SK-N-SH (cell line): ENCODE results near the gene TMEM214.

ENCODE experiments used
- EZH2phosphoT487 ChIP-seq: fragments of 200-600 bp; sonication (generic); IDR thresholded peaks from 2 replicates; pipeline ENCODE4 v1.6.1; 2017; ENCODE audit warnings: low read depth, mixed run types, mild to moderate bottlenecking, antibody characterized with exemption, moderate library complexity, borderline replicate concordance
- MEF2A ChIP-seq: IDR thresholded peaks from 2 replicates; pipeline ENCODE4 v1.4.0; 2012; ENCODE audit warnings: low read depth, borderline replicate concordance
- POLR2AphosphoS5 ChIP-seq: IDR thresholded peaks from 2 replicates; pipeline ENCODE4 v1.6.1; 2012; ENCODE audit warnings: low read depth, low read length
- TAF1 ChIP-seq: IDR thresholded peaks from 2 replicates; pipeline ENCODE4 v1.6.1; 2012; ENCODE audit warnings: low read depth, mild to moderate bottlenecking, low read length, moderate library complexity, borderline replicate concordance
- TEAD4 ChIP-seq: IDR thresholded peaks from 2 replicates; pipeline ENCODE4 v1.4.0; 2012; ENCODE audit warnings: mild to moderate bottlenecking, borderline replicate concordance; ENCODE audit not compliant: insufficient read depth
- TF ChIP-seq, protein P1 (sequence below): fragments of 200-600 bp; sonication (generic); IDR thresholded peaks from 2 replicates; pipeline ENCODE4 v1.6.1; 2017; ENCODE audit warnings: antibody characterized with exemption, mild to moderate bottlenecking, moderate library complexity

DNA sequence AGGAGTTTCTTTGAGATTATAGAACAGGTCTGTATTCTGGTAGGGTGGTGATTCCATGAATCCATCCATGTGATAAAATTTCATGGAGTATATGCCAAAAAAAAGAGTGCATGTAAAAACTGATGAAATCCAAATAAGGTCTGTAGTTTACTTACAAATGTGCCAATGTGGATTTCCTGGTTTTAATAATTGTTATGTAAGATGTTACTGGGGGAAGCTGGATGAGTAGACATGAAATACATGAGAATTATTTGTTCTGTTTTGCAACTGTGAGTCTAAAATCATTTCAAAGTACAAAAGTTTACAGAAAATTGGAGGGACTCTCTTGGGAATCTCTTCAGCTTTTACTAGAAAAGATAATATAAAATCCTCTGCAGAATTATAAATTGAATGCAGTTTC is 23.7 kb upstream of the TMEM214 start:
- TF ChIP-seq TEAD4 (no peak), TAF1 (no peak), POLR2AphosphoS5 (no peak), EZH2phosphoT487 (no peak), MEF2A (no peak)
- TF ChIP-seq, protein P1, sequence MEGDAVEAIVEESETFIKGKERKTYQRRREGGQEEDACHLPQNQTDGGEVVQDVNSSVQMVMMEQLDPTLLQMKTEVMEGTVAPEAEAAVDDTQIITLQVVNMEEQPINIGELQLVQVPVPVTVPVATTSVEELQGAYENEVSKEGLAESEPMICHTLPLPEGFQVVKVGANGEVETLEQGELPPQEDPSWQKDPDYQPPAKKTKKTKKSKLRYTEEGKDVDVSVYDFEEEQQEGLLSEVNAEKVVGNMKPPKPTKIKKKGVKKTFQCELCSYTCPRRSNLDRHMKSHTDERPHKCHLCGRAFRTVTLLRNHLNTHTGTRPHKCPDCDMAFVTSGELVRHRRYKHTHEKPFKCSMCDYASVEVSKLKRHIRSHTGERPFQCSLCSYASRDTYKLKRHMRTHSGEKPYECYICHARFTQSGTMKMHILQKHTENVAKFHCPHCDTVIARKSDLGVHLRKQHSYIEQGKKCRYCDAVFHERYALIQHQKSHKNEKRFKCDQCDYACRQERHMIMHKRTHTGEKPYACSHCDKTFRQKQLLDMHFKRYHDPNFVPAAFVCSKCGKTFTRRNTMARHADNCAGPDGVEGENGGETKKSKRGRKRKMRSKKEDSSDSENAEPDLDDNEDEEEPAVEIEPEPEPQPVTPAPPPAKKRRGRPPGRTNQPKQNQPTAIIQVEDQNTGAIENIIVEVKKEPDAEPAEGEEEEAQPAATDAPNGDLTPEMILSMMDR: no peak
